ENCODE measurements around the gene NHLRC4.

DNA sequence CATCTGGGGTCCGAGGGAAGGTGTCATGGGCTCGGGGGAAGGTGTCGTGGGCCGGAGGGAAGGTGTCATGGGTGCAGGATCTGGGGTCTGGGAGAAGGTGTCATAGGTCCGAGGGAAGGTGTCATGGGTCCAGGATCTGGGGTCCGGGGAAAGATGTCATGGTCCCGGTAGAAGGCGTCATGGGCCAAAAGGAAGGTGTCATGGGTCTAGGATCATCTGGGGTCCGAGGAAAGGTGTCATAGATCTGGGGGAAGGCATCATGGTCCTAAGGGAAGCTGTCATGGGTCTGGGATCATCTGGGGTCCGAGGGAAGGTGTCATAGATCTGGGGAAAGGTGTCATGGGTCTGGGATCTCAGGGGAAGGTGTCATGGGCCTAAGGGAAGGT, 24.0 kb downstream of the NHLRC4 start:
- TF ChIP-seq POLR2A (IDR thresholded peaks at IDR 0.05) (no peak), POLR2AphosphoS5 (IDR thresholded peaks at IDR 0.05) (no peak), CTCF (IDR thresholded peaks at IDR 0.05) (no peak), EP300 (IDR thresholded peaks at IDR 0.05) (no peak)

Measured in stomach (tissue), 4 donors.